Ovary (tissue), 3 donors: Measurements from ENCODE around the gene GPM6B.

Experiments
- EP300 ChIP-seq: sonication (generic); formaldehyde crosslinking; IDR thresholded peaks from one replicate; pipeline ENCODE4 v1.6.1; 2017; ENCODE audit warnings: antibody characterized with exemption
- POLR2A ChIP-seq: fragments of 450-650 bp; IDR thresholded peaks from one replicate; pipeline ENCODE4 v1.6.1; 2017; ENCODE audit warnings: antibody characterized with exemption, mild to moderate bottlenecking, moderate library complexity
- TF ChIP-seq, protein P1 (sequence below), 3 donors: fragments of 450-650 bp in 2 of 3; fragments of 200-600 bp in 1 of 3; IDR thresholded peaks; one replicate each; pipeline versions ENCODE4 v1.5.1 to v1.8.0; 2016 to 2022; ENCODE audit warnings: antibody characterized with exemption in 3 of 3, mild to moderate bottlenecking in 1 of 3
- donor health status: DM: no; HTN: no; CAD: no.

DNA sequence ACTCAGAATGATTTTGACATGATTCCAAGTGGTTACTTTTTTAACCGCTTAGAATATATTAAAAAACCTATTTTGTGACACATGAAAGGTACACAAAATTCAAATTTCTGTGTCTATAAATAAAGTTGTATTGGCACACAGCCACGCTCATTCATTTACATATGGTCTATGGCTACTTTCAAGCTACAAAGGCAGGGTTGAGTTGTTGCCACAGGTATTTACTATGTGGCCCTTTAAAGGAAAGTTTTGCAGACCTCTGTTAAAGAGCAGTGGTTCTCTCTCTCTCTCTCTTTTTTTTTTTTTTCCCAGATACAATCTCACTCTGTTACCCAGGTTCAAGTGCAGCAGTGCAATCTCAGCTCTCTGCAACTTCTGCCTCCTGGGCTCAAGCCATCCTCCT, 23.0 kb downstream of the GPM6B start:
- no peak for TF ChIP-seq EP300
- TF ChIP-seq, protein P1, sequence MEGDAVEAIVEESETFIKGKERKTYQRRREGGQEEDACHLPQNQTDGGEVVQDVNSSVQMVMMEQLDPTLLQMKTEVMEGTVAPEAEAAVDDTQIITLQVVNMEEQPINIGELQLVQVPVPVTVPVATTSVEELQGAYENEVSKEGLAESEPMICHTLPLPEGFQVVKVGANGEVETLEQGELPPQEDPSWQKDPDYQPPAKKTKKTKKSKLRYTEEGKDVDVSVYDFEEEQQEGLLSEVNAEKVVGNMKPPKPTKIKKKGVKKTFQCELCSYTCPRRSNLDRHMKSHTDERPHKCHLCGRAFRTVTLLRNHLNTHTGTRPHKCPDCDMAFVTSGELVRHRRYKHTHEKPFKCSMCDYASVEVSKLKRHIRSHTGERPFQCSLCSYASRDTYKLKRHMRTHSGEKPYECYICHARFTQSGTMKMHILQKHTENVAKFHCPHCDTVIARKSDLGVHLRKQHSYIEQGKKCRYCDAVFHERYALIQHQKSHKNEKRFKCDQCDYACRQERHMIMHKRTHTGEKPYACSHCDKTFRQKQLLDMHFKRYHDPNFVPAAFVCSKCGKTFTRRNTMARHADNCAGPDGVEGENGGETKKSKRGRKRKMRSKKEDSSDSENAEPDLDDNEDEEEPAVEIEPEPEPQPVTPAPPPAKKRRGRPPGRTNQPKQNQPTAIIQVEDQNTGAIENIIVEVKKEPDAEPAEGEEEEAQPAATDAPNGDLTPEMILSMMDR (IDR thresholded peaks at IDR 0.05): no peak
- TF ChIP-seq POLR2A: no peak
